ENCODE data around the gene DHX35.

Gene DHX35

GRCh38 chr20:38962044-38962927 is at the start of gene DHX35:
Gene DHX35, plus strand, starts transcription at chr20:38962344. Its CDS starts 24 bp downstream, at chr20:38962368.
- DNase-seq: peak; percentile 93 to 99

- DNase-seq: no peak
Observed at GRCh38 chr20:38915355-38915754, 46.8 kb upstream of the DHX35 start.

- DNase-seq: no peak
Observed at GRCh38 chr20:38917657-38918056, 44.5 kb upstream of the DHX35 start.

- DNase-seq: no peak
Observed at GRCh38 chr20:38918172-38918571, 44.0 kb upstream of the DHX35 start.

GRCh38 chr20:38919683-38920082 is 42.5 kb upstream of the DHX35 start:
- DNase-seq: no peak

GRCh38 chr20:38920411-38920810 is 41.7 kb upstream of the DHX35 start:
- no peak for DNase-seq

- no peak for DNase-seq
Observed at GRCh38 chr20:38920851-38921250, 41.3 kb upstream of the DHX35 start.

GRCh38 chr20:38924718-38925117 is 37.4 kb upstream of the DHX35 start:
- DNase-seq: no peak

- DNase-seq: peak; percentile 98 to 100
Observed at GRCh38 chr20:38926142-38926933, 35.8 kb upstream of the DHX35 start, which contains the start of gene FAM83D. Gene FAM83D, plus strand, starts transcription at chr20:38926417. Its CDS starts 26 bp downstream, at chr20:38926443.

GRCh38 chr20:38926934-38927616 is 35.1 kb upstream of the DHX35 start:
- DNase-seq: no peak

GRCh38 chr20:38927902-38928578 is 34.1 kb upstream of the DHX35 start:
- DNase-seq: peak in 1 of 2 experiments; percentile 22

- no peak for DNase-seq
Observed at GRCh38 chr20:38930242-38930569, 31.9 kb upstream of the DHX35 start.

- DNase-seq: no peak
Observed at GRCh38 chr20:38931984-38932383, 30.2 kb upstream of the DHX35 start.

- no peak for DNase-seq
Observed at GRCh38 chr20:38932457-38933120, 29.6 kb upstream of the DHX35 start.

- no peak for DNase-seq
Observed at GRCh38 chr20:38934530-38934929, 27.6 kb upstream of the DHX35 start.

GRCh38 chr20:38935285-38935684 is 26.9 kb upstream of the DHX35 start:
- no peak for DNase-seq

GRCh38 chr20:38935967-38936407 is 26.2 kb upstream of the DHX35 start:
- no peak for DNase-seq

- no peak for DNase-seq
Observed at GRCh38 chr20:38937000-38937399, 25.1 kb upstream of the DHX35 start.

GRCh38 chr20:38937978-38938473 is 24.1 kb upstream of the DHX35 start:
- DNase-seq: no peak

- no peak for DNase-seq
Observed at GRCh38 chr20:38939686-38940085, 22.5 kb upstream of the DHX35 start.

- no peak for DNase-seq
Observed at GRCh38 chr20:38940644-38941043, 21.5 kb upstream of the DHX35 start.
